Stimulated activated CD8-positive, alpha-beta memory T cell treated with anti-CD3 and anti-CD28 coated beads, Interleukin-4, amount 100 ng/mL, for 24 hours (primary cell): Measurements from ENCODE around the gene TECR.

Experiments used
- DNase-seq: peaks from one replicate; pipeline ENCODE4 v3.0.0-alpha.2; 2020; ENCODE audit warnings: low read depth

TECR gene

DNA sequence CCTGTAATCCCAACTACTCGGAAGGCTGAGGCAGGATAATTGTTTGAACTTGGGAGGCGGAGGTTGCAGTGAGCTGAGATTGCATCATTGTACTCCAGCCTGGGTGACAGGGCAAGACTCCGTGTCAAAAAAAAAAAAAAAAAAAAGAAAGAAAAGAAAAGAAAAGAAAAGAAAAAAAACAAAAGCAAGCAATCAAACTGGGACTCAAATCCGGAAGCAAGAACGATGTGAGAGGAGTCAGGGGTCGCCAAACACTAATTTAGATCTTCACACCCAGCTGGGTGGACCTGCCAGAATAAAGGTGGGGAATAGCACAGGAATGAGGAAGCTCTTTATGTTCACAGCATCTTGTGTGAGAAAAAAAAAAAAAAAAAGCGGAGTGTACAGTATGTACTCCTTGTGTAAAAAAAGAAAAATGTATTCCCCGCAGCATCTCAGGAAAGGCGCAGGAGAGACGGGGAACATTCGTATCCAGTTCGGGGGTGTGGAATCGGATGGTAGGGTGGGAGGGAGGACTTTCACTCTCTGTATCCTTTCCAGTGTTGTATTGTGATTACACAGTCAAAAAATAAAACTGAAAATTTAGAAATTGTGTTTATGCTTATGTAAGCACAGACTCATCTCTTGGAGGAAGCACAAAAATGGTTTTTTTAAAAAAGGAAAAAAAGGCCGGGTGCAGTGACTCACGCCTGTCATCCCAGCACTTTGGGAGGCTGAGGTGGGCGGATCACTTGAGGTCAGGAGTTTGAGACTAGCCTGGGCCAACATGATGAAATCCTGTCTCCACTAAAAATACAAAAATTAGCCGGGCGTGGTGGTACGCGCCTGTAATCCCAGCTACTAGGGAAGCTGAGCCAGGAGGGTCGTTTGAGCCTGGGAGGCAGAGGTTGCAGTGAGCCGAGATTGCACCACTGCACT lies 18.8 kb upstream of the TECR start:
- DNase-seq = no peak

GRCh38 chr19:14511229-14511593 lies 18.2 kb upstream of the TECR start:
- DNase-seq = no peak

DNA sequence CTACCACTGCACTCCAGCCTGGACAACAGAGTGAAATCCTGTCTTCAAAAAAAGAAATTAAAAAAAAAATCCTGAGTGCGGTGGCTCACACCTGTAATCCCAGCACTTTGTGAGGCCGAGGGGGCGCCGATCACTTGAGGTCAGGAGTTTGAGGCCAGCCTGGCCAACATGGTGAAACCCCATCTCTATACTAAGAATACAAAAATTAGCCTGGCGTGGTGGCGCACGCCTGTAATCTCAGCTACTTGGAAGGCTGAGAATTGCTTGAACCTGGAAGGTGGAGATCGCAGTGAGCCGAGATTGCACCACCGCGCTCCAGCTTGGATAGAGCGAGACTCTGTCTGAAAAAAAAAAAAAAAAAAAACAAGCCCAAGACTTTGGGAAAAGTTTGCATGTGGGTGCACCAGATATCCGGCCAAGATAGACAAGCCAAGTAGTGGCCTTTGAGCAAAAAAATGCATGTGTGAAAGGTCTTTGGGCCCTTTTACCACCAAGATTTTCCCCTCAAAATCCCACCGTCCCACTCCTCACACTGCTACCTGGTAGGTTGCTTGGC lies 16.9 kb upstream of the TECR start:
- no peak for DNase-seq

GRCh38 chr19:14514215-14514863 lies 15.1 kb upstream of the TECR start:
- DNase-seq = no peak

GRCh38 chr19:14515501-14516047 lies 13.8 kb upstream of the TECR start:
- DNase-seq = no peak

DNA sequence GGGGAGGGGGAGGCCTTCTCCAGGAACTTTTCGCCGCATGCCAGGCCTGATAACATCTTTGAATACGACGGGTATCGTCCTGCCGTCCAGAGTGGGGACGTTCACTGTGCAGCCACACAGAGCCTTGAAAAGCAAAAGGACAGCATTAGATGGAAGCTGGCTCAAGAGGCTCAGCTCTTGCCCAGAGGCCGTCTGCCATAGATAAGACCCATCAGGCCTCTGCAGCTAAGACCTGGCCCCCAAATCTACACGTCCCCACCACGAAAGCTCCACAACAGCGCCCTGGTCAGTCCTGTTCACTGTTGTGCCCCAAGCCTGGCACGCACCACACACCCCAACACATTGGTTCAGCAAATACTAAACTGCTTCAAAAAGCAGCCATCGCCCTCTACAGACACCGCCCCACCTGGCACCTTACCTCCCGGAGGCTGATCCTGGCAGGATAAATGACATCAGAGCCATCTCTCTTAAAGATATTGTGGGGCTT lies 13.3 kb upstream of the TECR start:
- no peak for DNase-seq

GRCh38 chr19:14516746-14517438 lies 12.5 kb upstream of the TECR start:
- peak; percentile 15 for DNase-seq

GRCh38 chr19:14517446-14517839 lies 12.0 kb upstream of the TECR start:
- DNase-seq = no peak

DNA sequence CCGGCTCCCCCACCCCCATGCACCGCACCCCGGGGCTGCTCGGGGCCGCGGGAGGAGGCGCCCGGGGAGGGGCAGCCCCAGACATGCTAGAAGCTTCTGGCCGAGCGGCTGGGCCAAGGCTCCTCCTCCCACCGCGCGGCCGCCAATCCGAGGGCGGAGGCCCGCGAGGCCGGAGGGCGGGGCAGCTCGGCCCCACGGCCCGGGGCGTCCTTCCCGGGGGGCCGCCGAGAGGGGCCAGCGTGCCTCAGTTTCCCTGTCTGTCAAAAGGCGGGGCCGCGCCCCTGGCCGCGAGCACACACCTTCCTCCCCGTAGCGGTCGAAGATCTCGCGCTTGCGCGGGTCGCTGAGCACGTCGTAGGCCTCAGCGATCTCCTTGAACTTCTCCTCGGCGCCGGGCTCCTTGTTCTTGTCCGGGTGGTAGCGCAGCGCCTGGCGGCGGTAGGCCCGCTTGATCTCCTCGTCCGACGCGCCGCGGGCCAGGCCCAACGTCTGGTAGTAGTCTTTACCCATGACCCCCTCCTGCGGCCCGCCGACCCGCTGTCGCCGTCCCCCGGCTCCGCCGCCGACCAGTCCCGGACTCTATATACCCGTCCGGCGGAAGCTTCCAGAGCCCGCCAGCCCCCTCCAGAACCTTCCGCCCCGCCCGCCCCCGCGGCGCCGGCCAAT lies 11.4 kb upstream of the TECR start, which contains the start of gene DNAJB1:
DNAJB1 (minus strand) TSS at position 558 of the 666 bp plus-strand sequence; CDS start at position 510, 48 bp downstream.
- DNase-seq = peak; percentile 58

GRCh38 chr19:14519245-14519859 lies 10.0 kb upstream of the TECR start:
- no peak for DNase-seq

GRCh38 chr19:14519860-14520407 lies 9.5 kb upstream of the TECR start:
- no peak for DNase-seq

DNA sequence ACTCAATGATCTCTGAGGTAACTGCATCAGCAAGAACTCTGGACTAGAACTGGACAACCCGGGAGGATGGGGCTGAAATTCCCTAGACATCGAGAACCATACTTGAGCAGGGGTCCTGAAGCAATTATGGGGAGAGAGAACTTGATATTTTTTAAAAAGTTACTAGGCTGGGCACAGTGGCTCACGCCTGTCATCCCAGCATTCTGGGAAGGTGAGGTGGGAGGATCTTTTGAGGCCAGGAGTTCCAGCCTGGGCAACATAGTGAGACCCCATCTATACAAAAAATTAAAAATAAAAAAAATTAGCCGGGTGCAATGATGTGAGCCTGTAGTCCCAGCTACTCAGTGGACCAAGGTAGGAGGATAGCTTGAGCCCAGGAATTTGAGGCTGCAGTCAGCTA lies 8.9 kb upstream of the TECR start:
- DNase-seq = no peak

GRCh38 chr19:14525729-14526128 lies 3.7 kb upstream of the TECR start:
- DNase-seq = no peak

- DNase-seq = no peak
Observed at GRCh38 chr19:14526423-14526822, 3.0 kb upstream of the TECR start.

DNA sequence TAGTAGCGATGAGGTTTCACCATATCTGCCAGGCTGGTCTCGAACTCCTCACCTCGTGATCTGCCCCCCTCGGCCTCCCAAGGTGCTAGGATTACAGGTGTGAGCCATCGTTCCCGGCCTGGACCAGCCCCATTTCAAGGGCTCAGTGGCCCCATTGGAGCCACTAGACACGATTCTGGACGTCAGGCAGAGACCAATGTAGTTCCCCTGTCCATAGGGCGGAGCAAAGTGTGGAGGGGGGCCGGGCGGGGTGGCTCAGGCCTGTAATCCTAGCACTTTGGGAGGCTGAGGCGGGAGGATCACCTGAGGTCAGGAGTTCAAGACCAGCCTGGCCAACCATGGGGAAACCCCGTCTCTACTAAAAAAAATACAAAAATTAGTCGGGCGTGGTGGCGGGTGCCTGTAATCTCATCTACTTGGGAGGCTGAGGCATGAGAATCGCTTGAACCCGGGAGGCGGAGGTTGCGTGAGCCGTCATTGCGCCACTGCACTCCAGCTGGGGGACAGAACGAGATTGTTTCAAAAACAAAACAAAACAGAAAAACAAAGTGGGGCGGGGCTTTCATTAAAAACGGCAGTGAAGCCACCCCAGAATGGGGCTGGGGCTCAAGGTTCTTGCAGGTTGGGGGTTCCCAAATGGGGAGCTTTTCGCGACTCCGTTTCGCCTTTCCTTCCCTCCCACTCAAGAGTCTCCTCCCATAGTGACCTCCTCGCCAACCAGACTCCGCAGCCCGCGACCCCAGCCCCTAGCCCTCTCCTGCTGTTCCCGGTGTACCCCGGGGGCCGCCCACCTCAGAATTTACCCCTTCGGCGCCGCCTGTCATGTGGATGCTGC lies 758 bp upstream of the TECR start:
- no peak for DNase-seq

GRCh38 chr19:14530005-14530348 lies 583 bp downstream of the TECR start:
- DNase-seq = no peak

DNA sequence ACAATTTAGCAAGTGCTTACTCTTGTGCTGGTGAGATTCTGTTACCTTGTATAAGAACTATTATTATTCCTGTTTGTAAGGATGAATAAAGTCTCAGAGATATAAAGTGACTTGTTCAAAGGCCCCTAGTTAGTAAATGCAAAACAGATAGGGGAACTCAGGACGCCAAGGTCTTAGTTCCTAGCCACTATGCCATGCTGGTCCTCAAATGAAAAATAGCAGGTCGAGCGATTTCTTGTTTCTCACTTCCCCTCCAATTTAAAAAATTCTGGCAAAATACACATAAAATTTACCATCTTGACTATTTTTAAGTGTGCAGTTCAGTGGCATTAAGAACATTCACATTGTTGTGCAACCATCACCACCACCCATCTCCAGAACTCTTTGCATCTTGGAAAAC lies 1.1 kb downstream of the TECR start:
- DNase-seq = no peak

GRCh38 chr19:14533450-14533849 lies 4.1 kb downstream of the TECR start:
- no peak for DNase-seq

GRCh38 chr19:14536926-14537692 lies 7.7 kb downstream of the TECR start:
- peak; percentile 29 for DNase-seq
